OCI-LY3 (cell line): ENCODE results near the gene SLC26A4.

ENCODE experiments used
- H2AFZ ChIP-seq: fragments of 200-600, 300-600 bp; shearing (Covaris generic); 2 replicates; pipeline ENCODE4 v1.6.0; 2014; ENCODE audit warnings: antibody characterized with exemption, low read depth, low read length
- H3K27ac ChIP-seq: fragments of 200-600, 300-600 bp; sonication (generic); 2 replicates; pipeline ENCODE4 v1.5.1; 2014; ENCODE audit warnings: mild to moderate bottlenecking, low read length, moderate library complexity, mixed read lengths
- H3K27me3 ChIP-seq: fragments of 200-600, 300-600 bp; sonication (generic); 2 replicates; pipeline ENCODE4 v1.6.1; 2014; ENCODE audit warnings: low read depth, low read length, mixed read lengths
- H3K36me3 ChIP-seq: fragments of 200-600, 300-600 bp; sonication (generic); replicated peaks from 2 replicates; pipeline ENCODE3; 2014; ENCODE audit warnings: low read depth, low read length, mixed read lengths
- H3K4me1 ChIP-seq: fragments of 300-600, 200-600 bp; sonication (generic); 2 replicates; pipeline ENCODE4 v1.6.1; 2014; ENCODE audit warnings: low read length, mixed read lengths
- H3K4me2 ChIP-seq: fragments of 200-600, 300-600 bp; sonication (generic); 2 replicates; pipeline ENCODE4 v1.6.1; 2014; ENCODE audit warnings: low read length, mixed read lengths
- H3K4me3 ChIP-seq: fragments of 300-600, 200-600 bp; sonication (generic); 2 replicates; pipeline ENCODE4 v1.5.1; 2014; ENCODE audit warnings: antibody characterized with exemption, mild to moderate bottlenecking, low read length, moderate library complexity
- H3K79me2 ChIP-seq: fragments of 300-600, 200-600 bp; shearing (Covaris generic); 2 replicates; pipeline ENCODE4 v1.6.1; 2014; ENCODE audit warnings: mild to moderate bottlenecking, low read length, mixed read lengths
- H3K9ac ChIP-seq: fragments of 300-600, 200-600 bp; shearing (Covaris generic); 2 replicates; pipeline ENCODE4 v1.6.0; 2014; ENCODE audit warnings: mild to moderate bottlenecking, low read length, moderate library complexity
- H3K9me3 ChIP-seq: fragments of 200-600, 300-600 bp; shearing (Covaris generic); 2 replicates; pipeline ENCODE4 v1.6.1; 2014; ENCODE audit warnings: low read length, mixed read lengths; ENCODE audit not compliant: insufficient read depth
- H4K20me1 ChIP-seq: fragments of 200-600, 300-600 bp; sonication (generic); 2 replicates; pipeline ENCODE4 v1.6.1; 2016; ENCODE audit warnings: low read length, mixed read lengths; ENCODE audit not compliant: insufficient read depth
- EZH2phosphoT487 ChIP-seq: fragments of 200-600 bp; shearing (Covaris generic); IDR thresholded peaks from 2 replicates; pipeline ENCODE4 v1.6.1; 2018; ENCODE audit warnings: antibody characterized with exemption, mixed run types, low read depth
- TF ChIP-seq, protein P1 (sequence below): fragments of 200-600, 300-600 bp; sonication (generic); IDR thresholded peaks from 2 replicates; pipeline ENCODE4 v1.5.1; 2014; ENCODE audit warnings: antibody characterized with exemption, low read length, low read depth

Gene SLC26A4

DNA sequence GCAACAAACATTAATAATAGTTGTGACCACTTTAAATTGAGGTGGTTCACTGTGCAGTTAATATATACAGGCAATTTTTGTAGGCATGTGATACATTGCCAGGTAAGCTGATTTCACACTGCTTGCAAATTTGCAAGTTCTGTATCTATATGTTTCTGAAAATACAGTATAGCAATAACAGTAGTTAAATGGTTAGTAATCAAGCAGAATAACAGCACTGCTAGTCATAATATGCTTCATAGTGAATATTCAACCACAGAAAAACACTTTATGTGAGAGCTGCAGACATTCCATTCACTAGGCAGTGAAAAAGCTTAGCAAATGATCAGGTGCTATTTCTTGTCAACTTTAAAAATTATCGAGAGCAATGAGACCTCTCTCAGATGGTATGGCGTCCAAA is 28.9 kb downstream of the SLC26A4 start:
- Histone ChIP-seq H3K9me3 (no peaks in the 10 kb centered on the region), H3K79me2 (no peaks in the 10 kb centered on the region), H2AFZ (no peak overlapping the region), H3K27ac (no peak overlapping the region), H3K4me2 (no peak overlapping the region), H4K20me1 (no peaks in the 10 kb centered on the region), H3K4me3 (no peak overlapping the region), H3K4me1 (no peaks in the 10 kb centered on the region), H3K27me3 (peaks cover 77% of the 10 kb centered on the region), H3K36me3 (no peaks in the 10 kb centered on the region), H3K9ac (no peak overlapping the region)
- TF ChIP-seq, protein P1, sequence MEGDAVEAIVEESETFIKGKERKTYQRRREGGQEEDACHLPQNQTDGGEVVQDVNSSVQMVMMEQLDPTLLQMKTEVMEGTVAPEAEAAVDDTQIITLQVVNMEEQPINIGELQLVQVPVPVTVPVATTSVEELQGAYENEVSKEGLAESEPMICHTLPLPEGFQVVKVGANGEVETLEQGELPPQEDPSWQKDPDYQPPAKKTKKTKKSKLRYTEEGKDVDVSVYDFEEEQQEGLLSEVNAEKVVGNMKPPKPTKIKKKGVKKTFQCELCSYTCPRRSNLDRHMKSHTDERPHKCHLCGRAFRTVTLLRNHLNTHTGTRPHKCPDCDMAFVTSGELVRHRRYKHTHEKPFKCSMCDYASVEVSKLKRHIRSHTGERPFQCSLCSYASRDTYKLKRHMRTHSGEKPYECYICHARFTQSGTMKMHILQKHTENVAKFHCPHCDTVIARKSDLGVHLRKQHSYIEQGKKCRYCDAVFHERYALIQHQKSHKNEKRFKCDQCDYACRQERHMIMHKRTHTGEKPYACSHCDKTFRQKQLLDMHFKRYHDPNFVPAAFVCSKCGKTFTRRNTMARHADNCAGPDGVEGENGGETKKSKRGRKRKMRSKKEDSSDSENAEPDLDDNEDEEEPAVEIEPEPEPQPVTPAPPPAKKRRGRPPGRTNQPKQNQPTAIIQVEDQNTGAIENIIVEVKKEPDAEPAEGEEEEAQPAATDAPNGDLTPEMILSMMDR = no peak
- no peak for TF ChIP-seq EZH2phosphoT487

DNA sequence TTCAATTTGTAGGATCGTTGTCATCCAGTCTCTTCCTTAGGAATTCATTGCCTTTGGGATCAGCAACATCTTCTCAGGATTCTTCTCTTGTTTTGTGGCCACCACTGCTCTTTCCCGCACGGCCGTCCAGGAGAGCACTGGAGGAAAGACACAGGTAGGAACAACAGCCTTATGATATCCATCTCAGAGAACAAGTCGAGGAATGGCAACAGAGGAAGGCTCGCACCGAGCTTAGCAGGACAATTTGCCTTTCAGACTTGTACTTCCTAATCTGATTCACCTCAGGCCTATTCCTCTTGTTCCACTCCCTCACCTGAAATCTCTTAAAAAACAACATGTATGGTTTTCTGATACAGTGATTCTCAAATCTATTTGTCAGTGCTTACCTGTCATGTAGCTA is 29.5 kb downstream of the SLC26A4 start:
- Histone ChIP-seq H3K9me3 (no peaks in the 10 kb centered on the region), H2AFZ (no peak overlapping the region), H3K27me3 (peaks cover 77% of the 10 kb centered on the region), H3K4me2 (no peak overlapping the region), H3K79me2 (no peaks in the 10 kb centered on the region), H3K27ac (no peak overlapping the region), H3K36me3 (no peaks in the 10 kb centered on the region), H4K20me1 (no peaks in the 10 kb centered on the region), H3K9ac (no peak overlapping the region), H3K4me1 (no peaks in the 10 kb centered on the region), H3K4me3 (no peak overlapping the region)
- TF ChIP-seq, protein P1 = no peak
- TF ChIP-seq EZH2phosphoT487 = no peak

DNA sequence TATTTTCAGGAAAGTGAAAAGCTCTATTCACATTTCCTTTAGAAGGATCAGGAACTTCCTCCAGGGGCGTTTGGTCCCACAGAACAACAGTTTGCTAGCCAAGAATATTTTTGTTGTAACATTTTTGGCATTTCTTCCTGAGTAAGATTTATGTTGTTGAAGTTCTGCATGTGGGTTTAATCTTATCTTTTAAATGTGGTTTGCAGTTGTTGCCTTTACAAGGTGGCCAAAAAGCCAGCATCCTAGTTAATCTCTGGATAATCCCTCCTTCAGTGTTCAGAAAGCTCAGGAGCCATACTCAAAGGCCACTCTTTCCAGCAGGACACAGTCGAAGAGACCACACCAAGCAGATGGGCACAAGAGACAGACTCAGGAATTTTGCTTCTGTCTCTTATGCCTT is 30.0 kb downstream of the SLC26A4 start:
- Histone ChIP-seq H2AFZ (no peak overlapping the region), H4K20me1 (no peaks in the 10 kb centered on the region), H3K4me1 (no peaks in the 10 kb centered on the region), H3K36me3 (no peaks in the 10 kb centered on the region), H3K4me3 (no peak overlapping the region), H3K9me3 (no peaks in the 10 kb centered on the region), H3K27me3 (peaks cover 73% of the 10 kb centered on the region), H3K79me2 (no peaks in the 10 kb centered on the region), H3K27ac (no peak overlapping the region), H3K9ac (no peak overlapping the region), H3K4me2 (no peak overlapping the region)
- no peak for TF ChIP-seq EZH2phosphoT487
- TF ChIP-seq, protein P1 = no peak

DNA sequence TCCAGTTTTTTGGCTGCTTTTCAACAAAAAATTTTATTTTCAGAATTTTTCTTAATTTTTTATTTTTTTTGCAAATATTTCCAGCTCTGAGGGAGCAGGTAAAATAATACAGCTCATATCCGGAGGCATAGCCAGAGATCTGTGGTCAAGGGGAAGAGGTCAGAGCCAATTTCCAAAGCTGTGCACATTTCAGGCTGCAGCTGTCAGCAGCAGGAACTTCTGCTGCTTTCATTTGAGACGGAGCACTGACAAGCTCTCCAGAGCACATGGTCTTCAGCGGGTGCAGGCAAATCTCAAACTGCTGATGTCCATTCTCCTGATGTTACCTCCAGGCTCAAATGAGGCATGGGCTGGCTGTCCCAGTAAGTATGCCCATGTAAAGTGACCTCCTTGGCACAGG is 31.1 kb downstream of the SLC26A4 start:
- Histone ChIP-seq H3K9ac (no peak overlapping the region), H2AFZ (no peak overlapping the region), H4K20me1 (no peaks in the 10 kb centered on the region), H3K4me2 (no peak overlapping the region), H3K27ac (no peak overlapping the region), H3K36me3 (no peaks in the 10 kb centered on the region), H3K79me2 (no peaks in the 10 kb centered on the region), H3K9me3 (no peaks in the 10 kb centered on the region), H3K4me1 (no peaks in the 10 kb centered on the region), H3K27me3 (peaks cover 69% of the 10 kb centered on the region), H3K4me3 (no peak overlapping the region)
- TF ChIP-seq EZH2phosphoT487 = no peak
- TF ChIP-seq, protein P1 = no peak
